ENCODE results near the gene LACTBL1.
A peak's percentile ranks its signal among the peaks of the same experiment; 100 is the strongest.

Gene LACTBL1

GRCh38 chr1:22944346-22945055 lies 28.2 kb downstream of the LACTBL1 start:
- no peak for DNase-seq (ENCODE audit: low spot score)

GRCh38 chr1:22941257-22941656 lies 31.4 kb downstream of the LACTBL1 start:
- DNase-seq (ENCODE audit: low spot score): no peak

DNA sequence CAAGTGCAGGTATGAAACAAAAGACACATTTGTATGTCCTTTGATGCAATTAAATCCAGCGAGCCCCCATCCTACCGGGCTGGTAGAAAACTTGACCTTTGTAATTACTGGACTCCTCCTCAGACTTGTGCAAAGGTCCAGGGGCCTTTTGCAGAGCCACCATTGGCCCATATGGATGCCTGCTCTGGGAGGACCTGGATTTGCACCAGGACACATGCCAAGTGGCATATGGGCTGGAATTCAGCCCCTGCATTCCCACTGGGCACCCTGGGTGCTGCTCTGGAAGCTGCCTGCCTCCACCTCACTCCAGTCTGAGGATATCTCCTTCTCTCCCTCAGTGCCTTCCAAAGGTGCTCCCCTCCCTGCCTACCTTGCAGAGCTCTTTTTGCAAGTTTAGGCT lies 36.0 kb downstream of the LACTBL1 start:
- no peak for DNase-seq (ENCODE audit: low spot score)

DNA sequence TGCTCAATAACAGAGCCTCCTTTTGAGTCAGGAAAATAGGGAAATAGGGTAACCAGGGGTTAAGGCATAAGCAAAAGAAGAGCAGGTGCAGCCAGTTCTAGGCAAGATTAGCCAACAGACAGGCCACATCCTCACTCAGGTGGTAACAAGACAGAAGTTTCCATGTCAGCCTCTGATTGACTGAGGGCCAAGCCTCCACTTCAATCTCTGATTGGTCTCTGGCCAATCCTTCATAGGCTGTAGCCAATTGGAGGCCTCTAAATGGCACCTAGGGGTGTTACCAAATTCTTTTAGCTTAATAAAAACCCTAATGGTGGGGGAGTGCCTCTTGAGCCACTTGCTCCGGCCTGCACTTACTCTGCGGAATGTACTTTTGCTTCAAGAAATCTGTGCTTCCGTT lies 37.2 kb downstream of the LACTBL1 start:
- DNase-seq (ENCODE audit: low spot score): no peak

DNA sequence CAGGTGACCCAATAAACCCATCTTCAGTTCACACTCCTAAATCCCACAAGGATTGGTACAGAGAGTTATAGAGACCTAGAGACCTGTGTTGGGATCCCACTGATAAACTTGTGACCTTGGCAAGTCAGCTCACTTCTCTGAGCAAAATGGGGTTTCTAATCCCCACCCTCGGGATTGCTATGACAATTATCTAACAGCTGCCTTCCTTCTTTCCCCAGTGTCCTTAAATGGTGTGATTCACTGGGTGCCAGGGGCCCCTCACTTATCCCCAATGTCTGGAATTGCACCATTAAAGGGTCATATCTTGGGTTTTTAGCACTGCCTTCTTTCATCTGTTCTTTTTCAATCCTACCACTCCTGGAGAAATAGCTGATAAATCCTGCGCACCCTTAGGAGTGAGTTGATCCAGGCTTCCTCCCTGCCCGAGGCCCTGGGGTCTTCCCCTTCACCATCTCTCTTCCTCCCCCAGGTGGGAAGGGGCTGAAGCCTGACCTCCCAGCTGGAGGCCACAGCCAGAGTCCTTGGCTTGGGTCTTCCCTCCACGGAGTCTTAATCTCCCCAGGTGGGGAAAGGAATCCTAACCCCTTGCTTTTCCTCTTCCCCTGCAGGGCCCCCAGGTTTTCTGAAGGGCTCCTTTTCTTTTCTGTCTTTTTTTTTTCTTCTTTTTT lies 39.7 kb downstream of the LACTBL1 start:
- no peak for DNase-seq (ENCODE audit: low spot score)

DNA sequence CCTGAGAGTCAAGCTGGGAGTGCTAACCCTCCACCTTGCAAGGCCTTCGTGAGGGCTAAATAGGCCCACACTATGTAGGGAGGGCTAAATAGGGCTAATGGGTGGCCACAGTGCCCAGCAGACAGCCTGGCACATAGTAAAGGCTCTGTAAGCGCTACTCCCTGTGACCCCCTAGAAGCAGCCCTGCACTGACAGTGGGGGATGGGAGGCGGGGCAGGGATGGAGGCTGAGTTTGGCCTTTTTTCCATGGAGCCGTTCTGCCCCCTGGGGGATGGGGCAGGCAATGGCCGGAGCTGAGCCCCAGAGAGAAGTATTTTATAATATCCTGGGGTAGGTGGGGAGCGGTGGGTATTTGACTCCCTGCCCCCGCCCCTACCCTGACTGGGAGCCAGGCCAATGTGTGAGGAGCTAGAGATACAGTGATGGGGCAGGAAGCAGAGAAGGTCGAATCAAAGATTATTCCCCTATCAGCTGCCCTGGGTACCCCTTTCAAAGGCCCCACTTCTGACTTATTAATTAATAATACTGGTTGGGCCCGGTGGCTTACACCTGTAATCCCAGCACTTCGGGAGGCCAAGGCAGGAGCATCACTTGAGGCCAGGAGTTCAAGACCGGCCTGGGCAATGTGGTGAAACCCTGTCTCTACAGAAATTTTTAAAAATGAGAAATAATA lies 42.3 kb downstream of the LACTBL1 start:
- DNase-seq (ENCODE audit: low spot score): peak; percentile 77

- DNase-seq (ENCODE audit: low spot score): no peak
Measured at GRCh38 chr1:22925111-22925510, 47.6 kb downstream of the LACTBL1 start.

DNA sequence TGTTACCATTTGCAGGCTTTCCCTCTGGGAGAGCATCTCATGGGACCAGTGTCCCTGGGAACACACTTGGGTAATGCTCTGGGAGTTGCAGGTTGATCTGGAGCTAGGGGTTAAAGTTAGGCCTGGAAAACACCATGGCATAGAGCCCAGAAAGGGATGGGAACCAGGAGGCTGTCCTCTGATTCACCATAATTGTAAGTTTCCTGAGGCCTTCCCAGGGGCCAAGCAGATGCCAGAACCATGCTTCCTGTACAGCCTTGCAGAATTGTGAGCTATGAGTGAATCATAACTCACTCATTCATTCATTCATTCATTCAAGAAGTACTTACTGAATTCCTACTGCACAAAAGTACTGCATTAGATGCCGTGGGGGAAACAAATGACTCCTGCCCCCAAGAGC lies 50.0 kb downstream of the LACTBL1 start:
- DNase-seq (ENCODE audit: low spot score): no peak

GRCh38 chr1:22921452-22922126 lies 51.1 kb downstream of the LACTBL1 start:
- no peak for DNase-seq (ENCODE audit: low spot score)

DNA sequence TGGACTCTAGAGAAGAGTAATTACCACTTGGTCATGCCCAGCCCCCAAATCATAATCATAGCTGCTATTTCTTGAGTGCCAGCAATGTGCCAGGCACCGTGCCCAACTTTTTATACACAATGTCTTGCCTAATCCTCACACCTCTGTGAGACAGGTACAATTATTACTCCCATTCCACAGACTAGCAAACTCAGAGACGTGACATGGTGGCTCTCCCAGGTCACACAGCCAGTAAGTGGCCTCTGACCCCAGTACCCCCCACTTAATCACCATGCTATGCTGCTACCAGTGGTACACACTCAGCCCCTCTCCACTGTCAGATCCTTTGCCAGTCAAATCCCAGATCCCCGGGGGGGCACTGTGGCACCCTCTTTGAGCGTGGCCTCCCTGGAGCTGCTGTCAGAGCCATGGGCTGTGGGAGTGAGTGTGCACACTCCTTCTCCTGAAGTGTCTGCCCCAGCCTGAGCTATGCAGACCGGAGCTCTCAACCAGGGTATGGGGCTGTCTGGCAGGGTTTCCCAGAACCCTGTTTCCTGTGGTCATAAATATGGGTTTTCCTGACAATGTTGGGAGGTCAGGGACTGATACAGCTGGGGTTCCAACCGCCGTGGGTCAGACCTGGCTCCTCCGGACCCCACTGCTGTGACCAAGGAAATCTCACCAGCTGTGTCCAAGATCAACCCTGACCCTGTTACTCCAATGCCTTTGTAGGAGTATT lies 51.8 kb downstream of the LACTBL1 start:
- no peak for DNase-seq (ENCODE audit: low spot score)

DNA sequence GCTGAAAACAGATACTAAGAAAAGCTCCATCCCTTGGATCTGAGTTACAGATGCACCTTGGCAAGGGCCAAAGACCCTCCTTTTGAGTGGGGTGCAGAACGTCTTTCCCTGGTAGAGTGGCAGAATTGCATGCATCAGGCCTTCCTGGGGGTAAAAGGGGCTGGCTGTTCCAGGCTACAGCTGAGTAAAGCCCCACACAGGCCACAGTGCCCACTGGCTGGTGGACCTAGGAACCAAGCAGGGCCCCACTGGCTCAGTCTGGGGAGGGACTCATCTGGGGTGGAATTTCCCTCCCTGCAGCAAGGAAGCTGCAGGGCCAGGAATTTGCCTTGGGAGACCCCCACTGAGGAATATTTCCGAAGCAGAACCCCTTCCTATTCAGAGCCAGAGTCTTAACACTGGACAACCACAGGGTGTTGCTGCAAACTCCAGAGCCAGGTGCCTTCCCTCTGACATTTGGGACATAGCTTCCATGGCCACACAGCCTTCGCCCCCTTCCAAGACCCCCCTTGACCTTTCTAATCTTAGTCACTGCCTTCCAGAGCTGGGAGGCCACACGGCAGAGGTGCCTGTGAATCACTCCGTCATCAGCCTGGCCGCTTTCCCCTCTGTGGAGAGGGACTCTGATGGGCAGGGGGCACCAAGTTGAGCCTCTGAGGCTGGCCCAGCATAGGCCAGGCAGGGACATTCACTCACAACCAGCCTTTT lies 52.5 kb downstream of the LACTBL1 start:
- DNase-seq (ENCODE audit: low spot score): no peak

GRCh38 chr1:22919341-22920025 lies 53.2 kb downstream of the LACTBL1 start:
- no peak for DNase-seq (ENCODE audit: low spot score)

DNA sequence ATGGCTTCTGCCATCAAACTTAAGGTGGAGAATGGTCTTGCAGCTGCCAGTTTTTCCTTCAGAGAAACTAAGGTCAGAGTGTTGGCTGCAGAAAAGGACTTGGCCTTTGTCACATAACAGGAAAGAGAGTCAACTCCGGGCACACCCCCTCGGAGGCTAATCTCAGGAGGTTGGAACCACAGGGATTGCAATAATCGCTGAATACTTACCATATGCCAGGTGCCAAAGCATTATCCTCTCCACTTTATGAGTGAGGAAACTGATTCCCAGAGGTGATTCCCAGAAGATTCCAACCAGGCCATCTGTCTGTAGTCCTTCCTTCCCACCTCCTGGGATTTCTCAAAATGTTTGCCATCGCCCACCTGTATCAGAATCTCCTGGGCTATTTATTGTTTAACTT lies 54.0 kb downstream of the LACTBL1 start:
- DNase-seq (ENCODE audit: low spot score): no peak

GRCh38 chr1:22917989-22918388 lies 54.7 kb downstream of the LACTBL1 start:
- no peak for DNase-seq (ENCODE audit: low spot score)

DNA sequence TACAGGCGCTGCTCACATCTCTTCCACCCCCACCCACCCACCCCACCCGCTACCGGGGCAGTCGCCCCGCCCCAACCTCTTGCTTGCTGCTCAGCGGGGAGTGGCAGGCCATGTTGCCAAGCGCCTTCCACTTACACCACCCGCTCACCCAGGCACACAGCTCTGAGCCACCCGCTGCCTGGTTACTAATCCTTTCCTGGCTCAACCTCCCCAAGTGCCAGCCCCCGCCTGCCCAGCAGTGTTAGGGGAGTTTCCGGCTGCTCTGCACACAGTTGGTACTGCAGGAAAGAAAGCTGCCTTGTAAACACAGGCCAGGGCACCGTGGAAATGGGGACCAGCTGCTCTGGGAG lies 56.2 kb downstream of the LACTBL1 start:
- DNase-seq (ENCODE audit: low spot score): no peak

GRCh38 chr1:22915816-22916470 lies 56.7 kb downstream of the LACTBL1 start:
- DNase-seq (ENCODE audit: low spot score): no peak

DNA sequence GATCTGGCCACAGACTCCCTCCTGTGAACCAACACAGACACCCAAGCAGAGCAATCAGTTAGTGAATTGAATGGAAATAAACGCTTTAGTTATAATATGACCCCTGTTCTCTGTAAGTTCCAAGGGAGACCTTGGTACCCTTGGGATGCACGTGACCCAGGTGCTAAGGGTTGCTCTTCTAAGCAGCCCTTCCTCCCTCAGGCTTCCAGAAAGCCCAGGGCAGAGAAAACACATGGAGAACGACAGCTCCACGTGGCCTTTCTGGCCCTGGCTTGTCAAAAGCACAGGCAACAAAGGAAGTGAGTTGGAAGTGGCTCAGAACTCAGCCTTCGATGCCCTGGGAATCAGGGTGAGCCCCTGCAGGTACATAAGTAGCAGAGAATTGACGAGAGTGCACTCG lies 57.4 kb downstream of the LACTBL1 start:
- no peak for DNase-seq (ENCODE audit: low spot score)

GRCh38 chr1:22914633-22915217 lies 57.9 kb downstream of the LACTBL1 start:
- no peak for DNase-seq (ENCODE audit: low spot score)

- no peak for DNase-seq (ENCODE audit: low spot score)
Measured at GRCh38 chr1:22914156-22914555, 58.5 kb downstream of the LACTBL1 start.

Measured in HuH-7.5 (cell line).